Vagina (tissue), 2 donors: Measurements from ENCODE around the gene MOCS2. TPM values are rescaled to one million over a fixed set of nuclear protein-coding genes. Genes with fewer than 3 reads are reported as not detected.

Experiments used
- DNase-seq, 2 donors: peaks; one replicate each; pipeline ENCODE4 v3.0.0-alpha.2; 2017; ENCODE audit errors: extremely low spot score in 2 of 2
- H3K27ac ChIP-seq: fragments of 200-600 bp; sonication (generic); one replicate; pipeline ENCODE4 v1.5.1; 2019
- H3K27me3 ChIP-seq: fragments of 200-600 bp; sonication (generic); one replicate; pipeline ENCODE4 v1.5.1; 2019
- H3K36me3 ChIP-seq, 2 donors: fragments of 200-600 bp; sonication (generic); one replicate each; pipeline ENCODE4 v1.5.1; 2017 to 2019
- H3K4me1 ChIP-seq: fragments of 200-600 bp; sonication (generic); one replicate; pipeline ENCODE4 v1.5.1; 2019
- H3K4me3 ChIP-seq, 2 donors: fragments of 200-600 bp; sonication (generic); 1 replicate in 1 of 2; 2 replicates in 1 of 2; pipeline ENCODE4 v1.5.1; 2016 to 2019
- H3K9me3 ChIP-seq: fragments of 200-600 bp; sonication (generic); one replicate; pipeline ENCODE4 v1.5.1; 2019
- POLR2A ChIP-seq, 2 donors: fragments of 450-650 bp; IDR thresholded peaks; one replicate each; pipeline ENCODE4 v1.6.1; 2017; ENCODE audit warnings: antibody characterized with exemption in 2 of 2, mild to moderate bottlenecking in 2 of 2, moderate library complexity in 2 of 2
- intact Hi-C: fragments of 100-400 bp; cut with DNase I; formaldehyde crosslinking; loops from one replicate; pipeline ENCODE4 v1.15.1; 2023
- total RNA-seq: library from RNA; depleted of rRNA; stranded (reverse); fragments of >200 nt; gene quantifications from one replicate; pipeline ENCODE4 v1.2.3, GENCODE V29; 2016

MOCS2 gene
- total RNA-seq, 1 donor from 2014 or later, result 33.1 TPM

- no peaks in the 10 kb centered on the region for H3K27me3 ChIP-seq
- no peak for TF ChIP-seq POLR2A (IDR thresholded peaks at IDR 0.05)
- intact Hi-C loops, result no loop called here
- no peaks in the 10 kb centered on the region for H3K9me3 ChIP-seq
- H3K4me1 ChIP-seq, result no peaks in the 10 kb centered on the region
- no peak for DNase-seq
- no peaks in the 10 kb centered on the region for H3K36me3 ChIP-seq
- no peak overlapping the region for H3K27ac ChIP-seq
- H3K4me3 ChIP-seq, result no peak overlapping the region
Observed at GRCh38 chr5:53048248-53048647, 61.3 kb downstream of the MOCS2 start.

Other genes starting within 250 kb of the MOCS2 start
- 18.4 TPM for gene ITGA2, start 120.4 kb downstream of the MOCS2 start, total RNA-seq